ENCODE measurements around the gene ZNF474. TPM values are rescaled to one million over a fixed set of nuclear protein-coding genes. Genes with fewer than 3 reads are reported as not detected.

Gene ZNF474
- total RNA-seq, 2 donors from 2014 or later: 0.16 TPM; not detected in 1

DNA sequence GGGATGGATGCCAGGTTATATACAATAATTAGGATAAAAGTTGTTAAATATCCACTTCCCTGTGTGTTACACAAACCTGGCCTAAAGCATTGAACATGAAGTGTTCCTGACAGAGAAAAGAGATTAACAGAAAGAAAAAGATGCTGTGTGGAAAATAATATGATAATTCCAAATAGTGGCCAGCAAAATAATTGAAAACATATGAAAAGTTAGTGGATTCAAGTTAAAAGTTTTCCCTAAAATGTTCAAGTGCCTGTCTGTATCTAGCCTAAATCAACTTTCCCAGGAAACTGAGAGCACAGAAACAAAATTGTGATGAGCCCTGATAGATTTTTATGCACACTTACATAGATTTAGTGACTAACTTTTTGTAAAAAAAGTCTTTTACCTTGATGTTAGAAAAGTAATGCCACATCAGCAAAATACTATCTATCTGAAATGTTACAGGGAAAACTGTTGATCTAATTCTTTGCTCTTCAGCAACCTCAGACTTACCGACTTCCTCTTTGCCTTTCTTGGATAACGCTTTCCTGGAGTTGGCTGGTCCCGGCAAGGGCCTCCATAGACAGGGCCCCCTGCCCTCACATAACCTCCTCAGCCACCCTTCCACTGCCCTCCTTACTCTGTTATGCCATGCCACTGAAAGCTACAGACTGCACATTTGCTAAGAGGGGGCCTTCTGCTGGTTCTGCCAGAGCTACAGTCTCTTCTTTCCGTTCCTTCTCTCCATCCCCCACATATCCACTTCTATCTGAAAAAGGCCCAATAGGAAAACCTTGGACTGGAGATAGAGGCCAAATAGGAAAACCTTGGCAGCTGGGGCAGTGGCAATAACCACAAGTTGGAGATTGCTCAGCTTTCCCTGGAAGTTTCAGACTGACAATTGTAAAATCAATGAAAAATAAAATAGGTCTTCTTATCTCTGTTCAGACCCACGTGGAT, 44.4 kb downstream of the ZNF474 start:
- no peak for ATAC-seq
- intact Hi-C loops (cut with DNase I): no loop called here

GRCh38 chr5:122175091-122175490, 45.7 kb downstream of the ZNF474 start:
- ATAC-seq (no peak), DNase-seq (no peak)
- intact Hi-C loops (cut with DNase I): no loop called here

More for the DNA sequence above, 44.4 kb downstream of the ZNF474 start:
- no peak for DNase-seq

DNA sequence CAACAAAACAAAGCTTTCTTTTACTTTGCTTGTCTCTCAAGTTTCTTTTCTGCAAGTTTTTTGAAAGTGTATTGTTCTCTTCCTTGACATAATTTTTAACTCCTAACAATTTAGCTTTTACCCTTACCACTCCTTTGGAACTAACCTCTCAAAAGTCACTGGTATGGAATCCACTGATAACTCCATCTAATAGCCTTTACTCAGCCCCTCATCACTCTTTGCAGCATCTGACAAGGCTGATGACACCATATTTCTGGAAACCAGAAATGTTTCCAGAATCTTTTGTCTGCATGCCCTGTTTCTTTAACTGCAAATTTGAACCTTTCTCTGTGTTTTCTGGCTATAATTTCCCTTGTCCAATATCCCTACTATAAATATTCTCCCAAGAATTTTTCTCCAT, 46.5 kb downstream of the ZNF474 start:
- DNase-seq: no peak
- intact Hi-C loops (cut with DNase I): no loop called here
- peak in 1 of 2 donors; percentile 52 for ATAC-seq

GRCh38 chr5:122177161-122177560, 47.8 kb downstream of the ZNF474 start:
- DNase-seq: no peak
- intact Hi-C loops (cut with DNase I): no loop called here
- no peak for ATAC-seq

GRCh38 chr5:122179701-122180100, 50.4 kb downstream of the ZNF474 start:
- intact Hi-C loops (cut with DNase I): no loop called here
- DNase-seq (no peak), ATAC-seq (no peak)

GRCh38 chr5:122180146-122180712, 50.9 kb downstream of the ZNF474 start:
- ATAC-seq (no peak), DNase-seq (no peak)
- intact Hi-C loops (cut with DNase I): no loop called here

- DNase-seq (no peak), ATAC-seq (peak in 1 of 2 donors; percentile 67)
- intact Hi-C loops (cut with DNase I): no loop called here
Measured at GRCh38 chr5:122180863-122181548, 51.7 kb downstream of the ZNF474 start.

- no peak for ATAC-seq
- intact Hi-C loops (cut with DNase I): no loop called here
Measured at GRCh38 chr5:122181863-122182262, 52.5 kb downstream of the ZNF474 start.

DNA sequence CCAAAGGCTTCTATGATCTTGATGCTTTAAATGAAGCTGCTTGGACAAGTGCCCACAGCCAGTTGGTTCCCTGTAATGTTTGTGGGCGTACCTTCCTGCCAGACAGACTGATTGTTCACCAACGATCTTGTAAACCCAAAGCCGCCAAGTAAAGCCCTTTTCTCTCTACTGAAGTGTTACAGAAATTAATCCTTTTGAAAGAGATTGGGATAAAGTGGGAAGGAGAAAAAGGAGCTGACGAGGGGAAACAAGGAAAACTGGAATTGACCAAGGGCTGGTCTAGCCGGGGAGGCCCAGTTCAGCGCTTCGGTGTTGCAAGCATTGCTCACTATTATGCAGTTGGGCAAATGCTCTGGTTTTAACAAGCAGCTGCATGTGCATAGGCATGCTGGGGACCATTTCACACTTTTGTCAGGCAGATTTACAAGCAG, 53.2 kb downstream of the ZNF474 start:
- ATAC-seq (peak; percentile 74 to 76), DNase-seq (peak; percentile 72)
- intact Hi-C loops (cut with DNase I): no loop called here

More at GRCh38 chr5:122181863-122182262, 52.5 kb downstream of the ZNF474 start:
- DNase-seq: no peak

DNA sequence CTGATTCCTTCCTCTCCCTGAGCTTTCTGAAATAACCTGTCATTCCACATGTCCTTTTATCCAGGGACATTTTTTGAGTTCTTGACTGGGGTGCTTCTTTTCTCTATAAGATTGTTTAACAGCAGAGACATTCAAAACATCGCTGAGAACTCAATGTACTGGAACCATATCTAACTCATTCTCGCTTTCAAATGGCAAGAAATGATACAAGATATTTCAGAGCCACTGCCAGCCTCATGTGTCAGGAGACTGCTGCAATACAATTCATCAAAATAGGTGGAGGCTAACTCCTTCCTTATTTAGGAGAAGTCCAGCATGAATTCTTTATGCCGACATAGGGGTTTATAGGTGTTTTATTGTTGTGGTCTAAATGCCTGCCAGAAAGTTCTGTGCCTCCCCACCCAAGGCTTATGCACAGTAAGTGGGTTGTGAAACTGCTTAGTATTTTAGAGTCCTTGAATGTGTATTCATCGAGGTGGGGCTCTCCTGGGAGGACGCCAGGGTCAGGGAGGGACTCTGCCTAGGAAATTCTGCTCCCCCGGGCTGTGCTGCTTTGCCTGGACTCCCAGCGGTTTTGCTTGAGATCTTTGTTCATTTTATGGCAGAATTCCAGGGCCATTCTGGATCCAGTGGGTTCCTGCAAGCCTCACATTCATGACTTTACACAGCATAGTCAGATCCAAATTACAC, 53.9 kb downstream of the ZNF474 start:
- ATAC-seq: peak; percentile 63 to 75
- intact Hi-C loops (cut with DNase I): no loop called here
- peak; percentile 86 for DNase-seq

DNA sequence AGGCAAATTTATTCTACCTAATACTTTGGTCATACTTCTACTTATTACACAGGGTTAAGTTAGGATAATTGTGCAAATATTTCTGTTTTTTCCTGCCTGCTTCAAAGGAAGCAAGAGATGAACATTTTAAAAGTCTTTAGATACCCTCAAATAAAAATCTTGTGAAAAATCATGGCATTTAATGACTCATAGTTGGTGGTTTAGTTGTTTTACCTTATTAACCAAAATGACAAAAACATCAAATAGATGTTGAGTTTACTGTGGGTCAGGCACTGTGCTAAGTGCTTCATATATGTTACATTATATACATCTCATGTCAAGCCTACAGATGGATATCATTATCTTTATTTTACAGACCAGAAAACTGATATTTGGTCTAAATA, 54.4 kb downstream of the ZNF474 start:
- intact Hi-C loops (cut with DNase I): no loop called here
- ATAC-seq: no peak

GRCh38 chr5:122184676-122185255, 55.4 kb downstream of the ZNF474 start:
- no peak for ATAC-seq
- intact Hi-C loops (cut with DNase I): no loop called here
- DNase-seq: no peak

More for the DNA sequence above, 54.4 kb downstream of the ZNF474 start:
- no peak for DNase-seq

- DNase-seq: peak; percentile 48
- intact Hi-C loops (cut with DNase I): no loop called here
- ATAC-seq: peak; percentile 51 to 80
Measured at GRCh38 chr5:122187426-122187825, 58.1 kb downstream of the ZNF474 start.

GRCh38 chr5:122190156-122190555, 60.8 kb downstream of the ZNF474 start:
- intact Hi-C loops (cut with DNase I): loop anchor here (10.0 kb wide), 2 partner anchors 225 kb away; partner anchors contain the start of gene SRFBP1 (in 1 of the 2)
- ATAC-seq (no peak), DNase-seq (no peak)

GRCh38 chr5:122192497-122193496, 63.5 kb downstream of the ZNF474 start:
- no peak for DNase-seq
- peak; percentile 71 to 73 for ATAC-seq
- intact Hi-C loops (cut with DNase I): loop anchor here (2.0 to 10.0 kb wide), 3 partner anchors 222 to 228 kb away; partner anchors contain the start of gene SRFBP1 (in 1 of the 2)

- DNase-seq (no peak), ATAC-seq (peak in 1 of 2 donors; percentile 74)
- intact Hi-C loops (cut with DNase I): loop anchor here (10.0 kb wide), 2 partner anchors 219 to 231 kb away; partner anchors contain the start of gene SRFBP1 (in 1 of the 2)
Measured at GRCh38 chr5:122195802-122196394, 66.6 kb downstream of the ZNF474 start.

DNA sequence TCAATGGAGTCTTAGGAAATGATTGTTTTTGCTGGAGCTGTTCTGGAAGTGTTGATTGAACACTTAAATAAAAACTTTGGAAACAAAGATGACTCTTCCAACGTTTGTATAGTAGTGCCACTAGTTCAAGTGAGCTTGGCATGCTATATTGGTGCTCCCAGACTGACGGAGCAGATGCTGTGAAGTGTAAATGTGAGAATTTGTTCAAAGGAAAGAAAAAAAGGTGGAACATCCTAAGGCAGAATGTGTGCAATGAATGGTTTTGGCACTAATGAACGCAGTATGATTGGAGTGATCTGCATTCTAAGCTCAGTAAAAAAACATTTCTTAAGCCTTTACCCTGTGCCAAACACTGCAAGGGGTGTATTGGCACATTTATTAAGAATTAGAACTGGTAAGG, 69.8 kb downstream of the ZNF474 start:
- intact Hi-C loops (cut with DNase I): loop anchor here (10.0 kb wide), 2 partner anchors 216 to 234 kb away; partner anchors contain the start of gene SRFBP1 (in 1 of the 2)
- DNase-seq (no peak), ATAC-seq (no peak)

Data from left cardiac atrium (tissue), 4 donors.